ENCODE measurements around the gene SLC43A3. TPM values are rescaled to one million over a fixed set of nuclear protein-coding genes. Genes with fewer than 3 reads are reported as not detected.

SLC43A3 gene
- total and polyA plus RNA-seq, 9 of the 15 experiments (the other 6 are each of a cell fraction or from before 2014, with no cell fraction given): 63.7 to 281 (median 139) TPM

DNA sequence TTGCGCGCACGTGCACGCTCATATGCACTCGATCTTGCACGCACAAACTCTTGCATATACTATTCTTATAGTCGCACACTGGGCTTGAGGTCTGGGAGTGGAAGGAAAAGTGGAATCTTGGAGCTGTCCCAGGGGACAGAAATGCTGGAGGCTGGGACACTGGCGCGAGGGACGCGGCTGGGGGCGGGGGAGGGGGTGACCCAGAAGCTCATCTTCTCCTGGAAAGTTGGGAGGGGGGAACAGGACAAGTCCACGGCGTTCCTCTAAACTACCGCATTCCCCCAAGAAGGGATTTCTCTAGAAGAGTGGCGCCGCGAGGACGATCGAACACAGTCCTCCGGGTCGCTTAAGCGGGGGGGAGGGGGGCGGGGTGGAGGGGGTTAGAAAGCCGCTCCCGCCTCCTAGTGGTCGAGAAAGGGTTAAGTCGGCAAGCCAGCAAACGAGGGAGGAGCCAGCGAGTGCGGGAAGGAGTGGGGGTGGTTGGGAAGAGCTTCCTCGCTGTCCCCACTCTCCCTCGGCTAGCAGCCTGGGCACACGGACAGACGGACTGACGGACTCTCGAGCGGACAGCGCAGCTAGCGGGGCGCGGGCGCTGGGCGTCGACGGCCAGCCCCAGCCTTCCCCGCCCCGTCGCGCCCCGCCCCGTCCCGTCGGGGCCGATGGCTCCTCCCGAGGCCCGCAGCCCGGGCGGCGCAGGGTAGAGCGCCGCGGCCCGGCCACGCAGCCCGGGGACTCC is 33.3 kb upstream of the SLC43A3 start, which contains the start of gene RTN4RL2 (continued):
- TF ChIP-seq ZBTB5 (IDR thresholded peaks at IDR 0.05): no peak
- TF ChIP-seq RB1 (IDR thresholded peaks at IDR 0.05; ENCODE audit: low read depth): 0 out of 2 replicates have a peak, but pooled peaks have one; percentile 45
- TF ChIP-seq, protein P1, sequence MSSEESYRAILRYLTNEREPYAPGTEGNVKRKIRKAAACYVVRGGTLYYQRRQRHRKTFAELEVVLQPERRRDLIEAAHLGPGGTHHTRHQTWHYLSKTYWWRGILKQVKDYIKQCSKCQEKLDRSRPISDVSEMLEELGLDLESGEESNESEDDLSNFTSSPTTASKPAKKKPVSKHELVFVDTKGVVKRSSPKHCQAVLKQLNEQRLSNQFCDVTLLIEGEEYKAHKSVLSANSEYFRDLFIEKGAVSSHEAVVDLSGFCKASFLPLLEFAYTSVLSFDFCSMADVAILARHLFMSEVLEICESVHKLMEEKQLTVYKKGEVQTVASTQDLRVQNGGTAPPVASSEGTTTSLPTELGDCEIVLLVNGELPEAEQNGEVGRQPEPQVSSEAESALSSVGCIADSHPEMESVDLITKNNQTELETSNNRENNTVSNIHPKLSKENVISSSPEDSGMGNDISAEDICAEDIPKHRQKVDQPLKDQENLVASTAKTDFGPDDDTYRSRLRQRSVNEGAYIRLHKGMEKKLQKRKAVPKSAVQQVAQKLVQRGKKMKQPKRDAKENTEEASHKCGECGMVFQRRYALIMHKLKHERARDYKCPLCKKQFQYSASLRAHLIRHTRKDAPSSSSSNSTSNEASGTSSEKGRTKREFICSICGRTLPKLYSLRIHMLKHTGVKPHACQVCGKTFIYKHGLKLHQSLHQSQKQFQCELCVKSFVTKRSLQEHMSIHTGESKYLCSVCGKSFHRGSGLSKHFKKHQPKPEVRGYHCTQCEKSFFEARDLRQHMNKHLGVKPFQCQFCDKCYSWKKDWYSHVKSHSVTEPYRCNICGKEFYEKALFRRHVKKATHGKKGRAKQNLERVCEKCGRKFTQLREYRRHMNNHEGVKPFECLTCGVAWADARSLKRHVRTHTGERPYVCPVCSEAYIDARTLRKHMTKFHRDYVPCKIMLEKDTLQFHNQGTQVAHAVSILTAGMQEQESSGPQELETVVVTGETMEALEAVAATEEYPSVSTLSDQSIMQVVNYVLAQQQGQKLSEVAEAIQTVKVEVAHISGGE (CRISPR knock-in tag; IDR thresholded peaks at IDR 0.05): no peak; a peak in 1 of 6 replicates
- TF ChIP-seq COPS2 (conservative IDR thresholded peaks at IDR 0.05): no peak
- TF ChIP-seq NONO (IDR thresholded peaks at IDR 0.05; ENCODE audit: low read depth in 2 of 2, low read length in 1 of 2): peak in 1 of 2 experiments; percentile 73; a peak in 2 of 4 replicates
- peak; percentile 59; the same call in 1 of the 2 replicates for TF ChIP-seq ZBTB7A (IDR thresholded peaks at IDR 0.05; ENCODE audit: borderline replicate concordance, control insufficient read depth, low read depth, low read length)
- TF ChIP-seq CBFB (CRISPR knock-in tag; IDR thresholded peaks at IDR 0.05): no peak
- no peak for TF ChIP-seq NFYB (IDR thresholded peaks at IDR 0.05; ENCODE audit: extremely low read depth, insufficient read length)
- no peak for TF ChIP-seq SNRNP70 (optimal IDR thresholded peaks at IDR 0.05; ENCODE audit: low read depth, low read length)
- no peak for TF ChIP-seq RBM34 (IDR thresholded peaks at IDR 0.05; ENCODE audit: borderline replicate concordance, insufficient read depth, low read length)
- TF ChIP-seq UBTF (IDR thresholded peaks at IDR 0.05; ENCODE audit: borderline replicate concordance in 1 of 2, low read depth in 2 of 2, low read length in 2 of 2): 0 out of 4 replicates have a peak, but pooled peaks of 1 of the 2 experiments have one; percentile 53
- no peak for TF ChIP-seq HLTF (IDR thresholded peaks at IDR 0.05)
- peak; percentile 22 for TF ChIP-seq KDM5B (IDR thresholded peaks at IDR 0.05; ENCODE audit: insufficient replicate concordance, low read depth, low read length)
- no peak for TF ChIP-seq SIN3B (IDR thresholded peaks at IDR 0.05; ENCODE audit: low read depth)
- TF ChIP-seq CHCHD3 (CRISPR knock-in tag; IDR thresholded peaks at IDR 0.05): no peak
- TF ChIP-seq FOSL1 (tag; conservative IDR thresholded peaks at IDR 0.05): no peak
- 0 out of 2 replicates have a peak, but pooled peaks have one; percentile 19 for TF ChIP-seq ZNF766 (CRISPR knock-in tag; conservative IDR thresholded peaks at IDR 0.05)
- peak; percentile 96 for TF ChIP-seq NCOA6 (IDR thresholded peaks at IDR 0.05)
- TF ChIP-seq ERF (CRISPR knock-in tag; IDR thresholded peaks at IDR 0.05): no peak

All from K562 (cell line).